Sciatic nerve (tissue), 2 donors: ENCODE measurements around the gene TUBB3. TPM values are rescaled to one million over a fixed set of nuclear protein-coding genes. Genes with fewer than 3 reads are reported as not detected.
"Not testable (repeated sequence)": the region's sequence is repeated elsewhere in the genome, so short reads cannot be mapped to it uniquely, and the experiment has no call there.

Experiments
- ATAC-seq: fragments of 200-7000 bp; cut with Tn5 transposase; one replicate; pipeline ENCODE4 v1.9.1; 2020; ENCODE audit warnings: mild to moderate bottlenecking, moderate library complexity
- DNase-seq: peaks from one replicate; pipeline ENCODE4 v3.0.0-alpha.2; 2020; ENCODE audit warnings: low spot score
- intact Hi-C: fragments of 100-400 bp; cut with DNase I; formaldehyde crosslinking; loops from one replicate; pipeline ENCODE4 v1.14.2; 2022
- total RNA-seq: library from RNA; stranded (reverse); fragmentation: NEBNext Ultra II Directional; extraction: Animal tissue kit (Norgen Biotek cat#: 25700); gene quantifications from one replicate; pipeline ENCODE4 v1.2.1, GENCODE V29; 2021
- donor health status: DM: no; HTN: no; CAD: no.
- donor health status: DM: no; HTN: no; CAD: no.

Gene TUBB3
- total RNA-seq, 1 donor from 2014 or later: 2.0 TPM

DNA sequence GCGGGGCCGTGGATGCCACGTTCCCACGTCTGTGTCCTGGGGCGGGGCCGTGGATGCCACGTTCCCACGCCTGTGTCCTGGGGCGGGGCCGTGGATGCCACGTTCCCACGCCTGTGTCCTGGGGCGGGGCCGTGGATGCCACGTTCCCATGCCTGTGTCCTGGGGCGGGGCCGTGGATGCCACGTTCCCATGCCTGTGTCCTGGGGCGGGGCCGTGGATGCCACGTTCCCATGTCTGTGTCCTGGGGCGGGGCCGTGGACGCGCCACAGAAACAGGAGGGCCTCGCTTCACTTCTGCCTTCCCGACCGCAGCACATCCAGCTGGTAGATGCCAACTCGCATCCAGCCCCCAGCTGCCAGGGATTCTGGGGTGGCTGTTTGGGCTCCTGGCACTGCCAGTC lies 10.9 kb downstream of the TUBB3 start:
- ATAC-seq, DNase-seq, intact Hi-C loops: not testable (repeated sequence)

DNA sequence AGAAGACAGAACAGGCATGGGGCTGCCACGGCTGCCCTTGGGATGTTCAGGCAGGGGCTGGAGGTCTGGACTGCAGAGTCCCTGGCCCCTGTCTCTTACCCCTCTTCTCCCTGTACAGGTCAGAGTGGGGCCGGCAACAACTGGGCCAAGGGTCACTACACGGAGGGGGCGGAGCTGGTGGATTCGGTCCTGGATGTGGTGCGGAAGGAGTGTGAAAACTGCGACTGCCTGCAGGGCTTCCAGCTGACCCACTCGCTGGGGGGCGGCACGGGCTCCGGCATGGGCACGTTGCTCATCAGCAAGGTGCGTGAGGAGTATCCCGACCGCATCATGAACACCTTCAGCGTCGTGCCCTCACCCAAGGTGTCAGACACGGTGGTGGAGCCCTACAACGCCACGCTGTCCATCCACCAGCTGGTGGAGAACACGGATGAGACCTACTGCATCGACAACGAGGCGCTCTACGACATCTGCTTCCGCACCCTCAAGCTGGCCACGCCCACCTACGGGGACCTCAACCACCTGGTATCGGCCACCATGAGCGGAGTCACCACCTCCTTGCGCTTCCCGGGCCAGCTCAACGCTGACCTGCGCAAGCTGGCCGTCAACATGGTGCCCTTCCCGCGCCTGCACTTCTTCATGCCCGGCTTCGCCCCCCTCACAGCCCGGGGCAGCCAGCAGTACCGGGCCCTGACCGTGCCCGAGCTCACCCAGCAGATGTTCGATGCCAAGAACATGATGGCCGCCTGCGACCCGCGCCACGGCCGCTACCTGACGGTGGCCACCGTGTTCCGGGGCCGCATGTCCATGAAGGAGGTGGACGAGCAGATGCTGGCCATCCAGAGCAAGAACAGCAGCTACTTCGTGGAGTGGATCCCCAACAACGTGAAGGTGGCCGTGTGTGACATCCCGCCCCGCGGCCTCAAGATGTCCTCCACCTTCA lies 11.7 kb downstream of the TUBB3 start:
- intact Hi-C loops: no loop called here
- DNase-seq: no peak
- ATAC-seq: no peak

DNA sequence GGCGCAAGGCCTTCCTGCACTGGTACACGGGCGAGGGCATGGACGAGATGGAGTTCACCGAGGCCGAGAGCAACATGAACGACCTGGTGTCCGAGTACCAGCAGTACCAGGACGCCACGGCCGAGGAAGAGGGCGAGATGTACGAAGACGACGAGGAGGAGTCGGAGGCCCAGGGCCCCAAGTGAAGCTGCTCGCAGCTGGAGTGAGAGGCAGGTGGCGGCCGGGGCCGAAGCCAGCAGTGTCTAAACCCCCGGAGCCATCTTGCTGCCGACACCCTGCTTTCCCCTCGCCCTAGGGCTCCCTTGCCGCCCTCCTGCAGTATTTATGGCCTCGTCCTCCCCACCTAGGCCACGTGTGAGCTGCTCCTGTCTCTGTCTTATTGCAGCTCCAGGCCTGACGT lies 12.5 kb downstream of the TUBB3 start:
- intact Hi-C loops, DNase-seq, ATAC-seq: not testable (repeated sequence)

DNA sequence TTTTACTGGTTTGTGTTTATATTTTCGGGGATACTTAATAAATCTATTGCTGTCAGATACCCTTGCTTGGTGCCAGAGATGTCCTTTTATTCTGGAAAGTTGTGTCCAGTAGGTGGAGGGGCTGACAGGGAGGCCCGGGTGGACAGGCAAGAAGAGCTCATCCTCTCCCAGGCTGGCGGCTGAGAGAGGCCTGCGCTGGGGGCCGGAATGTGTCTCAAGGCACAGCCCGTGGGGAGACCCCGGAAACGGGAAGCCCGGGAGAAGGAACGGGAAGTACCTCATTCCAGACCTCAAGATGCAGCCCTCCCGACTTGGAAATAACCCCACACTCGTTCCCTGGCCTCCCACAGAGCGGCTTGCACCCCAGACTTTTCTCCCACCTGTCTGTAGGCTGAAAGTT lies 12.9 kb downstream of the TUBB3 start:
- no peak for ATAC-seq
- intact Hi-C loops: no loop called here

DNA sequence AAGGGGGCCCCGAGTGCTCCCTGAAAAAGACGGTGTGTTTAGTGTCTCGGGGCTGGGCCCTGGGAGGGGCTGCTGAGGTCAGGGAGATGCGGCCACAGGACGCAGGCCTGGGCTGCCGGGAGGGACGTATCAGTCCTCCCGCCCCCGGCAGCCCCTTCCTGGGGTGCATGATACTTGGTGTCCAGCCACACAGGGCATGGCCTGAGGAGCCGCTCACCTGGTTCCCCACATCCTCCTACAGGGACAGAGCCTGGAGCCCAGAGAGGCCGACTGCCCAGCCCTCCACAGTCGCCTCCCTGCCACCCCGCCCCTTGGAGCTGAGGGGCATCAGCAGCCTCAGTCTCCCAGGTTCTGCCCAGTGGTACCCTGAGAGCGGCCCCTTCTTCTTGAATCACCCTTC lies 13.4 kb downstream of the TUBB3 start:
- intact Hi-C loops: no loop called here
- ATAC-seq: no peak
- DNase-seq: no peak

More for the DNA sequence above, 12.9 kb downstream of the TUBB3 start:
- no peak for DNase-seq

DNA sequence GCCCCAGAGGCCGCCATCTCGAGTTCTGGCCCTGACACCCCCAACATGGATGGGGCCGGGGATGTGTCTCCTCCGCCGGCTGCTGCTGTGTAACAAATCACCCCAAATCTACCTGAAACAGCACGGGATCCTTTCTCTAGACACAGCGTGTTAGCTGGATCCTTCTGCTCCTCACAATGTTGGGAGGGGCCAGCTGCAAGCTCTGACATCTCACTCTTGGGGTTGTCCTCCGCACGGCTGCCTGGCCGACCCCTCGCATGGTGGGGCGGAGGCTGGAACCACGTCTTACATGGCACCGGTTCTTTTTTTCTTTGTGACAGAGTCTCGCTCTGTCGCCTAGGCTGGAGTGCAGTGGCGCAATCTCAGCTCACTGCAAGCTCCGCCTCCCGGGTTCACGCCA lies 13.8 kb downstream of the TUBB3 start:
- intact Hi-C loops: no loop called here
- ATAC-seq: no peak
- no peak for DNase-seq

DNA sequence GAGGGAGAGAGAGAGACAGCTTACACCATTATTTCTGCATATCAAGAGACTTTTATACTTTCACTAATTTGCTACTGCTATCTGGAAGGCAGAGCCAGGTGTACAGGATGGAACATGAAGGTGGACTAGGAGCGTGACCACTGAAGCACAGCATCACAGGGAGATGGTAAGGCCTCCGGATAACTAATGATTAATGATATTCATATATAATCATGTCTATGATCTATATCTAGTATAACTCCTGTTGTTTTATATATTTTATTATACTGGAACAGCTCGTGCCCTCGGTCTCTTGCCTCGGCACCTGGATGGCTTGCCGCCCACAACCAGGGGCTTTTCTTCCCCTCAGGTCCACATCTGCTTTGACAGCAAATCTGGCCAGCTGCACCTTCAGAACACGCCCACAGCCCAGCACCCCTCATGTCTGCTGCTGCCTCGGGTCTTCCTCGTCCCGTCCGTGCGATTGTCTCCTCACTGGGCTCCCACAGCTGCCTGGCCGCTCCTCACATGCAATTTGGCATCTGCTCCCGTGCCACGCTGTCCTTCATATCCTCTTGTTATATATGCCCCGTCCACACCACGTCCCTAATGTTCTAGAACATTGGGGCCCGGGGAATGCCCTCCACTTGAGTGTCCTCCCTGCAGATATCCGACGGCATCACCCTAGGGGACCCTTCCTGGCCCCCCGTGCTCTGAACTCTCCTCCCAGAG lies 15.2 kb downstream of the TUBB3 start:
- intact Hi-C loops: no loop called here
- ATAC-seq: no peak
- DNase-seq: no peak

DNA sequence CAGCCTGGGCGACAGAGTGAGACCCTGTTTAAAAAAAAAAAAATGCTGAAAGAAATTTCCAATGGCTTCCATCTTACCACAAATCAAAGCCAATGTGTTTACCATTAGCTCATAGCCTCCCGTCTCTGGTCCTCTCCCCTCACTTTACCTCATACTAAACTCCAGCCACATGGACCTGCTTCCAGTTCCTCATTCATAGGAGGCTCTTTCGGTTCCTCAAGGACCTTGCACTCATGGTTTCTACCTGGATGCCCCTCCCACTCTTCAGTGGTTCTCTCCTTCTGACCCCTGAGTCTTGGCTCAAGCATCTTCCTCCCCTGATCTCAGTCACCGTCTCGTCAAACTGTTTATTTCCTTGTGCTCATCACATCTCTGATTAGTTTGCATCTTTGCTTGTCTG lies 21.6 kb downstream of the TUBB3 start:
- DNase-seq (no peak), ATAC-seq (no peak)
- intact Hi-C loops: no loop called here

DNA sequence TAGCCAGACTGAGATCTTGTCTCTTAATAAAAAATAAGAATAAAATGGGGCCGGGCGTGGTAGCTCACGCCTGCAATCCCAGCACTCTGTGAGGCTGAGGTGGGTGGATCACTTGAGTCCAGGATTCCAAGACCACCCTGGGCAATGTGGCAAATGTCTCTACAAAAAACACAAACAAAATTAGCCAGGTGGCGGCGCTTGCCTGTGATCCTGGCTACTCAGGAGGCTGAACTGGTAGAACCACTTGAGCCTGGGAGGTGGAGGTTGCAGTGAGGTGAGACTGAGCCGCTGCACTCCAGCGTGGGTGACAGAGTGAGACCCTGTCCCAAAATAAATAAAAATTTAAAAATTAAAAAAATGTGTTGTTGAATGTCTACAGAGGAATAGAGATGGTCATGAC lies 22.5 kb downstream of the TUBB3 start:
- DNase-seq: no peak
- ATAC-seq: no peak
- intact Hi-C loops: no loop called here

DNA sequence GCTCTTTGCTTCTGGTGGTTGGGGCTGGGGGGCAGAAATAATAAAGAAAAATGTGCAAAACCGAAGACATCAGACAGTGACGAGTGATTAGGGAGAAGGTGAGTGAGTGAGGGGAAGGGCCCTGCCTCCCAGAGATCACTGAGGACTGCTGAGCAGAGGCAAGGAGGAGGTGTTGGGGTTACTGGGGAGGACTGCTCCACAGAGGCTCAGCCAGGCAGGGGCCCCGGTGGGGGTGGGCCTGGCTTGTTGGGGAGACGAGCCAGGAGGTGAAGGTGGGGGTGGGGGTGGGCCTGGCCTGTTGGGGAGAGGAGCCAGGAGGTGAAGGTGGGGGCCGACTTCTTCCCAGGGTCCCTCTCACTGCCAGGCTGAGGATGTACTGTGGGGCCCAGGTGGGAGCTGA lies 23.4 kb downstream of the TUBB3 start:
- intact Hi-C loops: no loop called here
- ATAC-seq: no peak

DNA sequence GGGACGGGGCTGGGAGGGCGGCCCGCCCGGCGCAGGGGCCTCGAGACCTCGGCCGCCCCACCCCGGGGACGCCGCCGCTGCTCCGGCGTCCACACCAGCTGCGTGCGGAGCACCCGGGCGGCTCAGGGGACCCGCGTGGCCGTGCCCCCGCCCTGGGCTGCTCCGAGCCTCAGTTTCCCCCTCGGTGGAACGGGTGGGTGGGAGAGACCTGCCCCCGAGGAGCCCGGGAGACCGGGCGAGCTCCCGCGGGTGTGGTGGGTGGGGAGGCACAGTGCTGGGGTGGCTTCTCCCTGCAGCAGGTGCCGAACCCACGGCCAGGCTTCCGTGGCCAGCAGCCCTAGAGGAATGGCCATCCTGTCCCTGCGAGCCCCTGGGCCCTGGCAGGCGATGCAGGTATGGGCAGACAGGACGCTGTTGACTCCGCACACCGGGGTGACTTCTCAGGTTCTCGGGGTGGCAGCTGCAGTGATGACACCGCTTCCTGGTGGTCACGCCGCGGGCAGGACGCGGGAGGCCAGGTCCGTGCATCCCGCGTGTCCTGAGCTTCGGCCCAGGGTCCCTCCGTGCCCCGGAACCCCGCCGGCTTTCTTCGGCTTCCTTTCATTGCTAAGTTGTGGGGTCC lies 26.1 kb downstream of the TUBB3 start:
- intact Hi-C loops: no loop called here
- ATAC-seq (no peak), DNase-seq (no peak)

More for the DNA sequence above, 23.4 kb downstream of the TUBB3 start:
- no peak for DNase-seq

DNA sequence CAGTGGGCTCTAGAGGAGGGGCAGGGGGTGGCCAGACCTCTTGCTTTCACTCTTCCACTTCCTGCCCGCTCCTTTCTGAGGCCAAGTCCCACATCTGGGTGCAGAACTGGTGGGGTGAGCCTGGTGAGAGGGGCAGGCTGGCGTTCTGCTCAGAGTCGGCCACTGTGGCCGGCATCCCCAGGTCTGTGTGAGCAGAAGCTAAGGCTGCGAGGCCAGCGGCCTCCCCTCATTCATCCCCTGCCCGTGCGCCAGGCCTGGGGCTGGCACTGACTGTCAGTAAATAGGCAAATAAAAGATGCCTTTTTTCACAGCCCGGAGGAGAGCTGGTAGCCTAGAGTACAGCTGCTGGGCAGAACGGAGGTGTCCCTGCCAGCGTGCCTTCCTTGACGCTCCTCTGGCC lies 26.6 kb downstream of the TUBB3 start:
- intact Hi-C loops: no loop called here
- no peak for DNase-seq
- no peak for ATAC-seq

DNA sequence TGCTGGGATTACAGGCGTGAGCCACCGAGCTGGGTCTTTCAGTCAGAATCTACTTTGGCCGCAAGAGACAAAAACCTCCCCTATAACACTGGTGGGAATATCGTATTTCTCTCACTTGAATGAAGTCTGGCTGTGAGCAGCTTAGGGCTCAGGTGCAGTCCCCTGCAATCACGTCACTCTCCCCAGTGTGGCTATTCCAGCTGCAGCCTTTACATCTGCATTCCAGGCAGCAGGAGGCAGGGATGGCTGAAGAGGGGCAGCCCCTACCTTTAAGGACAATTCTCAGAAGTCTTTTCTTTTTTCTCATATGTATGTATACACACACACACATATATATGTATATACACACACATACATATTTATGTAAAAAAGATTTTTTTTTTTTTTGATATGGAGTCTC lies 28.4 kb downstream of the TUBB3 start:
- DNase-seq: no peak
- no peak for ATAC-seq
- intact Hi-C loops: no loop called here

DNA sequence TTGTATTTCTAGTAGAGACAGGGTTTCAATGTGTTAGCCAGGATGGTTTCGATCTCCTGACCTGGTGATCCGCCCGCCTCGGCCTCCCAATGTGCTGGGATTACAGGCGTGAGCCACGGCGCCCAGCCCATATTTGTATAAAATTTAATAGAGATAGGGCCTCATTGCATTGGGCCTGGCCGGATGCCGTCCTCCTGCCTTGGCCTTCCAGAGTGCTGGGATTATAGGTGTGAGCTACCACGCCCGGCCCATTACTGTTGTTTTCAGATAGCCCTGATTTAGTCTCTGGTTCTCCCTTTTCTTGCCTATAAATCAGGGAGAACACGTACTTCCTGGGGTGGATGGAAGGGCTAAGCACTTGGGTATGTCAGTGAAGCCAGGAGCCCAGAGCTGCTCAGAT lies 28.9 kb downstream of the TUBB3 start:
- ATAC-seq (no peak), DNase-seq (no peak)
- intact Hi-C loops: no loop called here

DNA sequence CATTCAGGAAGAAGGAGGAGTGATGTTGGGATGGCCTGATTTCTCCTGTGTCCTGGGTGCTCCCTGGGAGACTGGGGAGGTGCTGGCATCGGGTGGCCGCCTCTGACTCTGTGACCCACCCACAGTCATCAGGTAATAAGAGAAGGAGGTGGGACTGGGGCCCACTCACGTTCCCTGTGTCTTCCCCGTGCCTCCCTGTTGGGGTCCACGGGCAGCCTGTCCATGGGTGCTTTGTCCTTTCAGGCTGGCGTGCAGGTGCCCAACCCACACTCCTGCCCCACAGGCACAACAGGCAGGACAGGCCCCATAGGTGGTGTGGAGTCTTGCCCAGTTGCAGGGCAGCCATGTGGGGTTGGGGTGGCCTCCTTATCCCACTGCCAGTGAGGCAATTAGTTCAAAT lies 29.4 kb downstream of the TUBB3 start:
- ATAC-seq (no peak), DNase-seq (no peak)
- intact Hi-C loops: no loop called here

DNA sequence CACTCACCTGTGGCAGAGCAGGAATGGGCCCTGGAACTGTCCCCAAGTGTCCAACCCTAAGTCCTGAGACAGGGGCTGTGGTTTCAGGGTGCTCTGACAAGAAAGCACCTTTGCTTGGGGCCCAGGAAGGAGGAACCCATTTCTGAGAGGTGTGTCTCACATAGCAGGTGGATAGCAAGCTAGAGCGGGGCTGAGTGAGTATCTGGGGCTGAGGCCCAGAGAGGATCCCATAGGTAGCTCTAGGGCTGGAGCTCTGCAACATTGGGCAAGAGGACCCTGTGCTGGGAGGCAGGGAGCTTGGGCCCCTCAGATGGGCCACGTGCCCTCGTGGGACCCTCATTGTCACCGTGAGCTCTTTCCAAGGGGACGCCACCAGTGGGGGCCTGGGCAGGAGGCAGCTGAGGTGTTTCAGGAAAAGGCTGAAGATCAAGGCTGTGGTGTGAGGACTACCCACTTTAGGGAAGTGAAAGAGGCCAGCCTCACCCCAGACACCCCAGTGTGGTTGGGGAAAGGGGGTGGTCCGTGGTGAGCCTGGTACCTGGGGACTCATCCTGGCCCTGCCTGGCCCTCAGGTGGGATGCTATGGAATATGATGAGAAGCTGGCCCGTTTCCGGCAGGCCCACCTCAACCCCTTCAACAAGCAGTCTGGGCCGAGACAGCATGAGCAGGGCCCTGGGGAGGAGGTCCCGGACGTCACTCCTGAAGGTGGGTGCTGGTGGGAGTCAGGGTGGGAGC lies 30.7 kb downstream of the TUBB3 start:
- intact Hi-C loops: no loop called here
- no peak for ATAC-seq
- no peak for DNase-seq

DNA sequence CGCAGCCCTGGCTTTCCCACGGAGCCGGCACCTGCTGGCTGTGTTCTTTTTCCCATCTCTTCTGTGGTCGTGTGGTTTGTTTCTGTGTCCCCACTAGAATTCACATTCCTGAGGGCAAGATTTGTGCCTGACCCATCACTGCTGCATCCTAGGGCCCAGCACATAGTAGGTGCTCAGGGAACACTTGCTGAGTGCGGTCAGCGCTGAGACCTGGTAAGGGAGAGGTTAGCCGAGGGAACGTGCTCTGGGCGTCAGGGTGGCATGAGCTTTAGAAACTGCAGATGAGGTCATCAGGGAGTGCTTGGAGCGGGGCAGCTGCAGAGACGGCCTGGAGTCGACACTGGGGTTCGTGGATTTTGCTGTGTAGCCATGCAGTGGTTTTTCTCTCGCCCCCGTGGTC lies 31.3 kb downstream of the TUBB3 start:
- no peak for ATAC-seq
- intact Hi-C loops: no loop called here
- DNase-seq: no peak

DNA sequence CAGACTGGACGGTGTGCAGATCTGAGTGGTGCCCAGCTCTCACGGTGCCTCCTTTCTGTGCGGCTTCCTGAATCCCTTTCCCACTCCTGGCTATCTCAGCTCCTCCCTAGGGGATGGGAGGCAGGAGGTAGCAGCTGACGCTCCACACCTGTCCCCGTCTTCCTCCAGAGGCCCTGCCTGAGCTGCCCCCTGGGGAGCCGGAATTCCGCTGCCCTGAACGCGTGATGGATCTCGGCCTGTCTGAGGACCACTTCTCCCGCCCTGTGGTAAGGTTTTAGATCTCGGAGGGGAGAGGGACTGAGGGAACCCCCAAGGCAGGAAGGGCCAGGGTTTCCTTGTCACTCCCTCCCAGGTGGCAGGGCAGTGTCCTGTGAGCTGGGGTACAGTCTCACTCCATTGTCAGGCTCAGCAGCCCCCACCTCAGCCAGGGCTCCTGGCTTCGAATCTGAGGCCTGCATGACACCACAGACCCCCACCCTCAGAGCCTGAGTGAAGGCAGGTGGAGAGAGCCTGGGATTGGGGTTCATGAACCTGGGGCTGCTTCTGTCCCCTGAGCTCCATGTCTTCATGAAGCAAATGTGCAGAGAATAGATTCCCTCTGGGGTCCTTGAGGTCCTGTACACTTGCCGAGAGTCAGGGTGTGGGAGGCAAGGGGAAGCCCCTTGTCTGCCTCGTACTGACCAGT lies 32.0 kb downstream of the TUBB3 start:
- ATAC-seq: no peak
- no peak for DNase-seq
- intact Hi-C loops: no loop called here
